GM21528 (cell line): ENCODE results near the gene RAMP1.
"Not testable (repeated sequence)": the region's sequence is repeated elsewhere in the genome, so short reads cannot be mapped to it uniquely, and the experiment has no call there.

ENCODE experiments used
- ATAC-seq: cut with Tn5 transposase; IDR thresholded peaks from one replicate; pipeline ENCODE4 v1.9.1; 2021; ENCODE audit warnings: mild to moderate bottlenecking, moderate library complexity; ENCODE audit not compliant: unreplicated experiment, low FRiP score

RAMP1 gene

DNA sequence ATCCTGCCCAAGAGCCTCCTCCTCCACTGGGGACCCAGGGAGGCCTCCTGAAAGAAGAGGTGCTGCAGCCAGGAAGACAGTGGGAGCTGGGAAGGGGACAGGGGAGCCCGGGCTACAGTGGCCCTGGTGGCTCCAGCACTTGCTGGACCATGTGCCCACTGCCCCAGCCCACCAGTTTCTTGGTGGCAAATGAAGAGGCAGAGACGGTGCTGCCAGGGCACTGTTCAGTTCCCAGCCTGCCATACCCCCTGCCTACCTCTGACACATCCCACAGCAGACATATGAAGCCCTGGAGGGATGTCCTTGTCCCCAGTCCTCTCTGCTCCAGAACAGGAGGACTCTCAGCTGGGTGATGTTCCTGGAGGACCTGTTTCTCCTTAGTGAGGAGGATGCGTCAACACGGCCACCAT is 3.7 kb downstream of the RAMP1 start:
- ATAC-seq: no peak

DNA sequence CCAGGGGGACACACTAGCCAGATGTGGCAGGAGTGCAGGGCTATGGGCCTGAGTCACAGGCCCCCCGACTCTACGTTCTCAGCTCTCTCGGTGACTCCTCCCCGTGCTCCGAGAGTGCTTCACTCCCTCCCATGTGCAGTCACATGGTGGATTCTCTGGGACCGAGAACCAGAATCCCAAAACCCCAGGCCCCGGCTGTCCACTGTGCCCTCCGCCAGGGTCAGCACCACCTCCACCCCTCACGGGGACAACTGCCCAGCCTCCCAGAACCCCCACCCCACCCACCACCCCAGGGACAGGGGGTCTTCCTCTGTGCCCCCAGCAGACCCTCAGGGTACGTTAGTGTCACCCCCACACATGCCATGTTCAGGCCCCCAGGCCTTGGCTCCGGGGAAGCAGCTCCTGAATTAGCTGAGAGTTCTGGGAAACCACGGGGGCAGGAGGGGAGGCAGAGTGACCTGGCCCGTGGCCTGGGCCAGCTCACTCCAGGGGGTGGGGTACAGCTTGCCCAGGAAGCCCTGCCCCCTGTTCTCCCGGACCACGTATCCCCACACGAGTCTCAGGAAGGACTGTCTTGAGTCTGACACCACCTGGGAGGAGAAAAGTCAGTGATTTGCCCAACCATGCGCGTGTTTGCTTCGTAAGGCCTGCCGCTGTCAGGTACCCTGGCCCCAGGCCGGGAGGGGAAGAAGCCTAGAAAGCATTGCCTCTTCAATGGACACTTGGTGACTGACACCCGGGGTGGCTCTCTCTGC is 4.4 kb downstream of the RAMP1 start:
- no peak for ATAC-seq

DNA sequence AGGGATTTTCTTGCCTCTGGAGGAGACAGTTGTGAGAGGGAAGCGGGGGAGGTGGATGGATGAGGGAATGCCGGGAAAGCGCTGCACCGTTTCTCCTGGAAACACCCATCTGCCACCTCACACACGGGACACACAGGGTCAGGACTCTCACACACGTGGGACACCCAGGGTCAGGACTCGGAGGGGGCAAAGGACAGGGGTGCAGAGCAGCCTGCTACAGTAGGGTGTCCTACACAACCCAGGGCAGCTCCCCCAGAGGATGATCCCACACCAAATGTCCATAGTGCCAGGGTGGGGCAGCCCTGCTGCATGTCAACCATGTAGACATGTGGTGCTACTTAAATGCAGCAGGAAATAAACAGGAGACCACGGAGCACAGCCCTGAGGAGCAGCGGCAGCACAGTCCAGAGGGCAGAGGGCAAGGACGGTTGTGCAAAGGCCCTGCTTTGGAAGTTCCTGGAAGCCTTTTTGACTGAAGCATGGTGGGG is 5.1 kb downstream of the RAMP1 start:
- ATAC-seq: no peak

DNA sequence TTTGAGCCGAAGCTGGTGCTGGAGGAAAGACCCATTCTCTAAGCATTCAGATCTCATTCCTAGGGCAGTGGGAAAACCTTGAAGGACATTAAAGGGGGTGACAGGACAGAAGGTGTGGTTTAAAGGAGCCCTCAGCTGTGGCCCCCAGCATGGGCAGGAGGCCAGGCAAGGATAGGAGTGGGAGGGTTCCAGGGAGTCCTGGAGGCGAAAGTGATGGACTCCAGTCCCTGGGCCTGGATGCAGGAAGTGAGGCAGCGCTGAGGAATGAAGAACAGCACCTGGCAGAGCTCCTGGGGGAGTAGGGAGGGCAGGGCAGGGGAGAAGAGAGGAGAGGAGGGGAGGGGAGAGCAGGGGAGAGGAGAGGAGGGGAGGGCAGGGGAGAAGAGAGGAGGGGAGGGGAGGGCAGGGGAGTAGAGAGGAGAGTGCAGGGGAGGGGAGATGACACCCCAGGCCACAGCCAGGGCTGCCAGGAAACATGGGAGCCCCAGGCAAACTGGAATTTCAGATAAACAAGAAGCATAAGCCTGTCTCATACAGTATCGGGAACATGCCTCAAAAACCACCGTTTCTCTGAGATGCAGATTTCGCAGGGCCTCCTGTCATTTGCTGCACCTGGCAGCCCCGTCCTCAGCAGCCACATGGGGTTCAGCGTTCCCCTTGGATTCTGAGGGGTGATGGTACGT is 5.7 kb downstream of the RAMP1 start:
- no peak for ATAC-seq

DNA sequence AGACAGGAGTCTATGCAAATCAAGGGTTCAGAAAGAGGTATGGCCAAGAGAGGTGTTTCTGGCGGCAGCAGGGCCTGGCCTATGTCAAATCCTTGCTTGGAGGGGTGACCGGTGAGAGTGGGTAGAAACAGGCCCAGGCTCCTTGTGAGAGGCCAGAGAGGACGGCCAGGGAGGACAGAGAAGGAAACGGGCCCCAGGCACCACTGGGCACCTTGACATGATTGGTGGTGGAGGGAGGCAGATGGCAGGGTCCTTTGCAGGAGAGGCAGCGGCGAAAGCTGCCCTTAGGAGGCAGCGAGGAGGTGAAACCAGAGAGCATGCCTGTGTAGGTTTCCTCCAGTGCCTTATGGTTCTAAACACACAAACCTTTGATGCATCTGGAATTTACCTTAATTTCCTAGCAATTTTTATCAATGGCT is 6.2 kb downstream of the RAMP1 start:
- no peak for ATAC-seq

DNA sequence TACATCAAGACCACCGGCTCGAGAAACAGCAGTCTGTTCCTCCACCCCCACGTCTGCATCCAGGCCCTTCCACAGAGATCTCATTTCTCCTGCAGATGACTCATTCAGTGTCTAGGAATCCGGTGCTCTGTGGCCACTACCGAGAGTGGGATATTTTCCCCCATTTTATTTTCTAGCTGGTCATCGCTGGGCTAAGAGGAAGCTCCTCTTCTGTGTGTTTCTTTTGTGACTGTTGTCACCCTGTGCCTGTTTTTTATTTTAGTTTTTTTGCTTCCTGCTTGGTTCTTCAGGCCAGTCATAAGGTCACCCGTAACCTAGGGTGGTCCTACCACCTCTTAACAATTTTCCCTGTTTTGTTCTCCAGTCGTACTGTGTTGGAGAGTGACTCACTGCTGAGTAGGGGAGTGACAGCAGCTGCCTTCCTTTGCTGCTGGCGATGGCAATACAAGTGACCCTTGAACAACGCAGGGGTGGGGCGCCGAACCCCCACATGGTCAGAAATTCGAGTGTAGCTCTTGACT is 6.7 kb downstream of the RAMP1 start:
- no peak for ATAC-seq

DNA sequence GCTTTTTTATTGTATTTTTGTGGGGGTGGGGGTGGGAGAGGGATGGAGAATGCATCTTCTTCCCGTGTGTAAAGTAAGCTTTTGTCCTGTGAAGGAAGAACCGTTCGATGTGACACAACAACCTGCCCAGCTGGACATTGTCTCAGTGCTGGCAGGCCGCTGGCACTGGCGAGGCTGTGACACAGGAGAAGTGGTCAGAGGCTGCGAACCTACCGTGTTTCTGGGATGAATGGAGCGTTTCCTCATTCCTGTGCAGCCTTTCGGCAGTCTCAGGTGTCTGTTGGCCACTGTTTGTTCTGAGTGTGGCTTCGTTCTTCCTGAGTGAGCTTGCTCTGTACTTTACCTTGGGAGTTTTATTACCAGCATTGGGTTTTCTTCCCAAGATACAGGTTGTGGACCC is 8.0 kb downstream of the RAMP1 start:
- ATAC-seq: no peak

DNA sequence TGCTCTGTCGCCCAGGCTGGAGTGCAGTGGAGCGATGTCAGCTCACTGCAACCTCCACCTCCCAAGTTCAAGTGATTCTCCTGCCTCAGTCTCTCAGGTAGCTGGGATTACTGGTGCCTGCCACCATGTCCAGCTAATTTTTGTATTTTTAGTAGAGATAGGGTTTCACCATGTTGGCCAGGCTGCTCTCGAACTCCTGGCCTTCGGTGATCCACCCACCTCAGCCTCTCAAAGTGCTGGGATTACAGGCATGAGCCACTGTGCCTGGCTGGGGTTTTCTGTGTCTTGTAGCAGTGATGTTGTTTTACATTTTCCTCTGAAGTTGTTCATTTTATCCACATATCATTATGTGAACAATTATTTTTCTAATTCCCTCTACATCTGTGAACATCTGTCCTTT is 8.7 kb downstream of the RAMP1 start:
- ATAC-seq: not testable (repeated sequence)

DNA sequence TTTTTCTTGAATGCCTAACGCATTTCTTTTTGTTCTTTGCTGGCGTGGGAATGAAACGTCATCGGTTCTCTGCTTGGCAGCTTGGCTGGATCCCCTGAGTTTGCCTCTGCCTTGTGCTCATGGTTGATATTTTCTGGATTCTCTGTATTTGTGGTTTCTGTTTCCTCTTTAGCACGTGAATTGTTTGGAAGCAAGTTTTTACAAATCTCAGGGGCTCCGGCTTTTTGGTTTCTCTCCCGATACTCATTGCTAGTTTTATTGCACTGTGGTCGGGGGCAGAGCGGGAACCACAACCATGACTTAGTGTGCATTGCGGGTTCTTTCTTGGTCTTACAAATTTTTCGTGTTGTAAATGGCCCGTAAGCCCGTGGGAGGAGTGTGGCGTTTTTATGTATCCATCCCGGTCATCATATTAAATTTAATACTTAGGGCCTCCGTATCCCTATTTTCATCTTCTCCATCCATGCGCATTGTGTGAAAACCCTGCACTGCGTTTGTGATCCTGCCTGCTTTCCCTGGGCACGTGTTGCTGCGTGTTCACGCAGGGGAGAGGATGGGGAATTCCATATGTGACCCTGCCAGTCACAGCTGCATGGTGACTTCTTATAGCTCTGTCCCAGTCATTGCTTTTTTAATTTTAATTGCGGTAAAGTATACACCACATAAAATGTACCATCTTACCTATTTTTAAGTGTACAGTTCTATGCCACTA is 9.4 kb downstream of the RAMP1 start:
- no peak for ATAC-seq

DNA sequence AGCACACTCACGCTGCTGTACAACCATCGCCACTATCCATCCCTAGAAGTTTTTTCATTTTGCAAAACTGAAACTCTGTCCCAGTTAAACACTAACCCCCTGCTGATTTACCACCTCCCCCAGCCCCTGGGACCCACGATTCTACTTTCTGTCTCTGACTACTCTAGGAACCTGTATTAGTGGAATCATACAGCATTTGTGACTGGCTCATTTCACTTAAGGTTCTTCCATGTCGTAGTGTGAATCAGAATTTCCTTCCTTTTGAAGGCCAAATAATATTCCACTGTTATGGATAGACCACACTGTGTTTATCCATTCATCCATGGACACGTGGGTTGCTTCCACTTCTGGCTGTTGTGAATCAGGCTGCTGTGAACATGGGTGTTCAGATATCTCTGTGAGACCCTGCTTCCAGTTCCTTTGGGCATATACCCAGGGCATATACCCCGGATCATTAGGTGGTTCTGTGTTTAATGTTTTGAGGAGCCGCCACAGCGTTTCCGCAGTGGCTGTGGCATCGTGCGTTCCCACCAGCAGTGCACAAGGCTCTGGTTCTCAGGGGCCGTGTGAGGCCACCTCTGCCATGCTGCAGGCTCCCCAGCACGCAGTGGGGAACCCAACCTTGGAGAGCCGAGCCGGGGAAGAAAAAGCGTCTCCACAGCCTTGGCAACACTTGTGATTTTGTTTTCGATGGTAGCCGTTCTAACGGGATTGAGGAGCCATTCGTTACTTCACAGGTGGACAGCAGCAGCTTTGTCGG is 10.1 kb downstream of the RAMP1 start:
- ATAC-seq: no peak

DNA sequence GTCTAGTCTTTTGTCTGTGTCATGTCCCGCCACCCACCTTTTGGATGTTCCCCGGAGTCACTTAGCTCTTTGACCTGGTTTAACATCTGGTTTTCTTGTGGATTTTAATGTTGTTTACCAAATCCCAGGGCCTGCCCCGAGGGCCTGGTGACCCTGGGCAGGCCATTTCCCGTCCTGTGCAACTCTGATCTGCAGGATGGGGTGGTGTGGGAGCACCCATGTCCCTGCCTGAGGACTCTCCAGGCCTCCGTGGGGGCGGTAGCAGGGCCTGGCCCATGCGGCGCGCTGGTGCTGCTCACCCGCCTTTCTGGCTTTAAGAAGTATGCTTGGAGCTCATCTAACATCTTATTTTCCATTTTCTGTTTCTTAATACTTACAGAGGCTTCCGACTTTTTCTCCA is 10.7 kb downstream of the RAMP1 start:
- ATAC-seq: no peak

DNA sequence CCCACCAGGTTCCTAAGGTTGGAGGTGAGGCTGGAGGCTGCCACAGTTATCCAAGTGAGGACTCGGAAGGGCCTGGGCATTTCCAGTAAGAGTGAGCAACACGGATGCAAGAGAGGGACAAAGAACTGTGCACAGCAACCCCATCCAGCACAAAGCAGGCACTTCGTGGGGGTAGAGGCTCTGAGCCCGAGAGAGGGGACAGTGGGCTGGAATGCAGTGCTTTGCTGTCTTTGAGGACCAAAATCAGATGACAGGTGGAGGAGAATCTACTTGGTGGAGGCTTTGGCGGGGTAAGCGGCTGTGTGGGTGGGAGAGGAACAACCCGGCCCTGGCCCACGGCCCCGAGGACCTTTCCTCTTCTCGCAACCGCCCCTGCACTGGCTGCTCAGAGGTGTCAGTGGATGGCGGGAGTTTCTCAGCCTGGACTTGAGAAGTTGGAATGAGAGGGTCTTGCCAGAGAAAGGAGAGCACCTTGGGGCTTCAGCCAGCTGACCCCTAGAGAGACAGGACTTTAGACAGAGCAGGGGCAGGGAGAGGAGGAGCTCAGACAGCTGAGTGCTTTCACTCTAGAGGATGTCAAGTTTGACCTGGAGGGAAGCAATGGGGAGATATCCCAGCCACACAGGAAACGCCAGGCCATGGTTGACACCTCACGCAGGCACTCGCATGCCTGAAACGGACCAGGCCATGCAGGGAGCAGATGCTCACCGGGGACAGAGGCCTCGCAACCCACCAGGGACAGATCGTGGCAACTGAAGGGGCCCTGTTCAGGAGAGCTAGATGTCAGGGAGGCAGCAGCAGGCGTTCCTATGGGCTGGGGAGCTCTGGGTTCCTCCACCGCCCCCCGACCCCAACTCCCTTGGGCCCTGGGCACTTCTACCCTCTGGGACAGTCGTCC is 11.6 kb downstream of the RAMP1 start:
- no peak for ATAC-seq

DNA sequence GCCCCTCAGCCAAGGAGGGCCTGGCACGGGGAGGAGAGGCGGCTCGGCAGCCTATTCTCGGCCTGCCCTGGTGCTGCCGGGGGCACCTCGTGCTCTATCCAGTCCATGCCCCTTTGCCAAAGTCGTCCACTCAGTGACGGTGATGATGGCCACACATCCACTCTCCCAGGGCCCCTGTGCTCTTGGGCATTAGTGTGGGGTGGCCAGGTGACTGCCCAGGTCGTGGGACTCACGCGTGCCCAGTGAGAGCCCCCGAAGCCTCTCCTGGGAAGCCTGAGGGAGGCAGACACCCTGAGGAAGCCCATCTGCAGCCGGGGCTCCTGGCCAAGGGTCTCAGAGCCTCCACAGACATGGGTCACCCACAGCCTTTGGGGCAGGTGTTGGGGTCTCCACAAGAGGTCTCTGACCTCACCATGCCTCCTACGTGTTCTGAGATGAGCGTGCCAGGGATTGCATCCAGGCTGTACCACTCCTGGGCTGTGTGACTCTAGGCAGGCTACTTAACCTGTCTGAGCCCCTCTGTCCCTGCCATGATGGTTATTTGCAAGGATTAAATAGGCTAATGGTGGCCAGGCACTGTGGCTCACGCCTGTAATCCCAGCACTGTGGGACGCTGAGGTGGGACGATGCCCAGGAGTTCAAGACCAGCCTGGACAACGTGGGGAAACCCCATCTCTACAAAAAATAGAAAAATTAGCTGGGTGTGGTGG is 12.9 kb downstream of the RAMP1 start:
- no peak for ATAC-seq

DNA sequence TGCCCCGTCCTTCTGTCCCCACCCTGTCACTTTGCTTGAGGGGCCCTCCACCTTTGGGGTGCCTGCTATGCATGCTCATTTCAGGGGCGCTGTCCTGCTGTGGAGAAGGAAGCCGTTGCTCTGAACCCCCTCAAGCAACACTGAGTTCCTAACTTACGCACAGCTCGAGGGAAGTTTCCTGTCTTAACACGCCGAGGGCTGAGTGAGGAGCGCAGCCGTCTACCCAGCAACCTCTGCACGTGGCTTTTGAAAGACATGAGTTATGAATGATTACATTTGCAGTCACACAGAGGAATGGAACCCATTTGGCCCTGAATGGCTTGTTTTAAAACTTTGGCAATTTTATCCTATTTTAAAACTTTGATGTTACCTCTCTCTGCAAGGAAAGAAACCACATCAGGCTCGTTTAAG is 14.0 kb downstream of the RAMP1 start:
- no peak for ATAC-seq

DNA sequence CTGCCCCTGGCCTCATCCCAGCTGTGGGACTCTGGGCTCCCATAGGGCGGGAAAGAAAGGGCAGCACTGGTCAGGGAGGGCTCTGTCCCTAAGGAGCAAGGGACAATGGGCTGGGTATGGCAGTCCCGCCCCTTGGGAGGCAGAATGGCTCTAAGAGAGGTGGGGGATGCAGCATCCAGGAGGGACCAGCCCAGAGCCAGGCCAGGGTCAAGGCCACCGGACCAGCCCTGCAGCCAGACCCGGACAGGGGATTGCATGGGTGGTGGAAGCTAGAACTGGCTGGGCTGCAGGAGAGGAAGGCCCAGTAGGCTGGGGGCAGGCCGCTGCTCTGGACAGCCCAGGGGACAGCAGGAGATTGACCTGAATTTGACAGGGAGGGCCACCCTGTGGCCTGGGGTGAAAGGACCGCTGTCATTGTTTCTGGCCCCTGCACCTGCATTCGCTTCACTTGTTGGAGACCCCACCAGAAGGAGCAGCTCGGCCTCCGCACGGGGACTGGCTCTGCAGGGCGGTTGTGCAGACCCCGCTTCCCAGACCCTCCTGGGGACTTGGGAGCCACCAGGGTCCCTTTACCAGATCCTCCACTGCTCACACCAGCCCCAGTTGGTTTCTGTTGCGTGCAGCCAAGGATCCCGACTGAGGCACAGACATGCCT is 14.6 kb downstream of the RAMP1 start:
- ATAC-seq: no peak

DNA sequence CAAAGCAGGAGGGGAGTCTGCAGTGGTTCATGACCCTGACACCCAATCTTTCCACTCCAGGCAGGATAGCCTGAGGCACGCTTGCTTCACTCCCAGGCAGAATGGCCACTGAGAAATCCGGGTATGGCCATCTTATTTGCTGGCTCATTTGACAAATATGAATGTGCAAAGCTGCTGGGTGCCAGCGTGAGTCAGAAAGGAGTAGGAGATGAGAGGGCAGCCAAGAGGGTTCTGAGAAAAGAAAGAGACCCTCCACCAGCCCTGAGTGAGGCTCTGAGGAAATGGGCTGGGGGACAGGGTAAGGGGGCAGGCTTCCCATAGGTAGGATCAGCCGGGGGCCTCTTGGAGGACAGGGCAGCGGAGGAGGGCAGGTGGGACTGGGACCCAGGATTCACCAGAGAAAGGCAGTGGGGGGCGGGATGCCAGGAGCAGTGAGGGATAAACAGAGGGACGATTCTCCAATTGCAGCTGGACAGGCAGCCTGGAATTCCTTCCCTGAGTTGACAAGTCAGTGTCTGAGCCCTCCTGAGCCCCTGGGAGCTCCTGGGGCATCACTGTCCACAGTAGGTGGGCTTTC is 15.2 kb downstream of the RAMP1 start:
- ATAC-seq: no peak

DNA sequence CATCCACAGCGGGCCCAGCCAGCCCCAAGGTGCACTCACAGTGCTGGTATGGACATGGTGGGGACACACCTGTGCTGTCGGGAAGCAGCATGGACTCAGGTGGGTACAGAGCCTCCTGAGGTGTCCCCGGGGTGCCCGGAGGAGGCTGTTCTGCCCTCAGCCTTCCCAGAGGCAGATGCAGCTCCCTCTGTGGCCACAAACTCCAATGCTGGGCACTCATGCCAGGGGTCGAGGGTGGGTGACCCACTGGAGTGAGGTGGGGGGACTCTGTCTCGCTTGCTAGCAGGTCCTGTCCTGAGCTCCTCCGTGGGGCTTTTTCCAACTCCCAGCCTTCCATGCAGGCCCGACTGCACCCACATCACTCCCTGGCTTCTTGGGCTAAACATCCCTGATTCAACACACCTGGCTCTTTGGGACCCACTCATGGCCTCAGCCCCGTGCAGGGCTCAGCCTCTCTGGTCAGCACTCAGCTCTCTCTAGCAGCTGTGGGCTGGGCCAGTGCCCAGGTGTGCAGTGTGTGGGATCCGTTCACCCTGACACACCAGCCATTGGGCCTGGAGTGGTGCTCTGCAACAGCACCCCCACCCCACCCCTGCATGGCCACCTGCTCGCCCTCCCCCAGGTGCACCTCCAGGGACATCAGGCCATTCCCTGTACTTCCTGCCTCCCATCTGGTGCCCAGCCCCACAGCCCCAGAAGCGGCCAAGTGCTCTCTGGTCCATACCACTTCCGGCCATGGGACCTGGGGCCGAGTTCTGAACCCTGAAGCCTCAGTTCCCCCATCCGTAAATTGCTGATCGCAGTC is 16.0 kb downstream of the RAMP1 start:
- no peak for ATAC-seq
